HCT116 (cell line): ENCODE results near the gene FRMD4A. TPM values are rescaled to one million over a fixed set of nuclear protein-coding genes. Genes with fewer than 3 reads are reported as not detected.

ENCODE experiments used
- ATAC-seq: fragments of 200-7000 bp; cut with Tn5 transposase; 2 replicates; pipeline ENCODE4 v1.9.1; 2020; ENCODE audit warnings: mild to moderate bottlenecking, moderate library complexity
- BruUV-seq: library from RNA; stranded (reverse); fragments of 400-500 nt; replicated peaks from 2 replicates; lab custom pipeline; 2021; lab: Mats Ljungman, UMichigan
- CTCF ChIA-PET: fragments of 300-600 bp; sonication (Branson Sonifier 250); formaldehyde crosslinking; loops from one replicate; lab custom pipeline; 2021; ENCODE audit warnings: antibody characterized with exemption; lab: Charles Lee
- POLR2A ChIA-PET: fragments of 300-600, 350-600 bp; sonication (Branson Sonifier 250); formaldehyde crosslinking; loops from one replicate; lab custom pipeline; 2021; ENCODE audit warnings: antibody characterized with exemption; lab: Charles Lee
- RAD21 ChIA-PET, 2 experiments: fragments of 300-600 bp; sonication (Branson Sonifier 250); formaldehyde crosslinking; loops; one replicate each; lab custom pipeline; 2023; ENCODE audit warnings: low total read pairs in 2 of 2; ENCODE audit not compliant: uncharacterized antibody in 2 of 2, unreplicated experiment in 2 of 2, low non-redundant PET in 1 of 2; lab: Charles Lee
- DNase-seq: peaks from one replicate; pipeline ENCODE4 v3.0.0-alpha.2; 2010; ENCODE audit warnings: low read depth, low spot score
- H2AFZ ChIP-seq: fragments of 200-600 bp; shearing (Covaris generic), sonication (generic); 2 replicates; pipeline ENCODE4 v1.6.1; 2017; ENCODE audit warnings: low read depth, mixed run types, mixed read lengths, antibody characterized with exemption, low read length; ENCODE audit not compliant: poor library complexity, severe bottlenecking
- H3K27ac ChIP-seq: 2 replicates; pipeline ENCODE4 v1.5.1; 2012; ENCODE audit warnings: low read depth, low read length
- H3K27me3 ChIP-seq: fragments of 200-600 bp; sonication (generic); 2 replicates; pipeline ENCODE4 v1.6.1; 2016; ENCODE audit warnings: mixed run types, low read length, mixed read lengths; ENCODE audit not compliant: insufficient read depth
- H3K36me3 ChIP-seq, 2 experiments: fragments of 200-500 bp in 1 of 2; fragments of 200-600 bp in 1 of 2; sonication (Bioruptor generic) in 1 of 2; sonication (generic) in 1 of 2; 2 replicates each; pipeline versions ENCODE4 v1.5.1 to v1.6.1; 2014 to 2016; ENCODE audit warnings: low read length in 2 of 2, inconsistent platforms in 1 of 2, mixed read lengths in 1 of 2, mixed run types in 1 of 2; ENCODE audit not compliant: insufficient read depth in 2 of 2, control insufficient read depth in 1 of 2
- H3K4me1 ChIP-seq, 2 experiments: fragments of 200-600 bp in 1 of 2; sonication (generic) in 1 of 2; 2 replicates each; pipeline versions ENCODE4 v1.5.1 to v1.6.1; 2012 to 2017; ENCODE audit warnings: low read length in 2 of 2, inconsistent platforms in 1 of 2, mild to moderate bottlenecking in 1 of 2, mixed read lengths in 1 of 2, mixed run types in 1 of 2, moderate library complexity in 1 of 2; ENCODE audit not compliant: insufficient read depth in 2 of 2, control insufficient read depth in 1 of 2
- H3K4me2 ChIP-seq: fragments of 200-600 bp; sonication (generic); 2 replicates; pipeline ENCODE4 v1.6.1; 2017; ENCODE audit warnings: mixed run types, low read length, mixed read lengths
- H3K4me3 ChIP-seq, 2 experiments: fragments of 200-600 bp in 1 of 2; sonication (generic) in 1 of 2; replicated peaks in 1 of 2; 2 replicates each; pipeline ENCODE4 v1.5.1; 2011 to 2016; ENCODE audit warnings: low read length in 2 of 2, control low read depth in 1 of 2, low read depth in 1 of 2, mild to moderate bottlenecking in 1 of 2, mixed read lengths in 1 of 2, mixed run types in 1 of 2
- H3K79me2 ChIP-seq: fragments of 200-600 bp; sonication (generic); 2 replicates; pipeline ENCODE4 v1.6.1; 2017; ENCODE audit warnings: mild to moderate bottlenecking, mixed run types, low read length, moderate library complexity, mixed read lengths; ENCODE audit not compliant: insufficient read depth
- H3K9ac ChIP-seq: fragments of 200-600 bp; sonication (generic); 2 replicates; pipeline ENCODE4 v1.6.1; 2016; ENCODE audit warnings: low read length, mixed read lengths
- H3K9me2 ChIP-seq: fragments of 200-600 bp; sonication (generic), shearing (Covaris generic); 2 replicates; pipeline ENCODE4 v1.6.1; 2017; ENCODE audit warnings: mixed run types, mild to moderate bottlenecking, moderate library complexity; ENCODE audit not compliant: insufficient read depth
- H3K9me3 ChIP-seq, 2 experiments: fragments of 200-500 bp in 1 of 2; fragments of 200-600 bp in 1 of 2; sonication (Bioruptor generic) in 1 of 2; sonication (generic) in 1 of 2; 2 replicates each; pipeline ENCODE4 v1.6.1; 2014 to 2017; ENCODE audit warnings: low read length in 2 of 2, mixed read lengths in 2 of 2, inconsistent platforms in 1 of 2, low read depth in 1 of 2, mild to moderate bottlenecking in 1 of 2, mixed run types in 1 of 2, moderate library complexity in 1 of 2; ENCODE audit not compliant: control insufficient read depth in 1 of 2, insufficient read depth in 1 of 2
- H4K20me1 ChIP-seq: fragments of 200-600 bp; sonication (generic), shearing (Covaris generic); 2 replicates; pipeline ENCODE4 v1.6.1; 2017; ENCODE audit warnings: mixed run types, mild to moderate bottlenecking, moderate library complexity; ENCODE audit not compliant: insufficient read depth
- ATF3 ChIP-seq: IDR thresholded peaks from 2 replicates; pipeline ENCODE4 v1.6.1; 2012
- CBX3 ChIP-seq: IDR thresholded peaks from 2 replicates; pipeline ENCODE4 v1.6.1; 2012; ENCODE audit warnings: low read depth
- CEBPB ChIP-seq: IDR thresholded peaks from 2 replicates; pipeline ENCODE4 v1.6.1; 2012; ENCODE audit warnings: low read depth
- EGR1 ChIP-seq: IDR thresholded peaks from 2 replicates; pipeline ENCODE4 v1.6.1; 2012; ENCODE audit warnings: low read depth
- ELF1 ChIP-seq: IDR thresholded peaks from 2 replicates; pipeline ENCODE4 v1.6.1; 2012; ENCODE audit warnings: low read depth, borderline replicate concordance
- EZH2 ChIP-seq: fragments of 200-600 bp; sonication (generic); IDR thresholded peaks from 2 replicates; pipeline ENCODE4 v1.6.1; 2017; ENCODE audit warnings: antibody characterized with exemption, mixed run types
- FOSL1 ChIP-seq: IDR thresholded peaks from 2 replicates; pipeline ENCODE4 v1.6.1; 2012; ENCODE audit warnings: low read depth
- JUND ChIP-seq: IDR thresholded peaks from 2 replicates; pipeline ENCODE4 v1.6.1; 2012
- POLR2A ChIP-seq: IDR thresholded peaks from 2 replicates; pipeline ENCODE4 v1.7.0; 2011; ENCODE audit warnings: borderline replicate concordance; ENCODE audit not compliant: insufficient read depth, insufficient read length; ENCODE audit errors: extremely low read depth
- POLR2AphosphoS5 ChIP-seq: IDR thresholded peaks from 2 replicates; pipeline ENCODE4 v1.6.1; 2011; ENCODE audit warnings: mild to moderate bottlenecking, low read depth, low read length, moderate library complexity
- RAD21 ChIP-seq: IDR thresholded peaks from 2 replicates; pipeline ENCODE4 v1.6.1; 2012; ENCODE audit warnings: low read depth, mild to moderate bottlenecking
- SIN3A ChIP-seq: IDR thresholded peaks from 2 replicates; pipeline ENCODE4 v1.6.1; 2012; ENCODE audit warnings: low read depth
- SP1 ChIP-seq: IDR thresholded peaks from 2 replicates; pipeline ENCODE4 v1.6.1; 2012; ENCODE audit warnings: low read depth
- YY1 ChIP-seq: IDR thresholded peaks from 2 replicates; pipeline ENCODE4 v1.6.1; 2011; ENCODE audit warnings: low read length, low read depth, moderate library complexity, mild to moderate bottlenecking; ENCODE audit not compliant: insufficient replicate concordance; ENCODE audit errors: extremely low read depth
- ZBTB33 ChIP-seq: IDR thresholded peaks from 2 replicates; pipeline ENCODE4 v1.6.1; 2011; ENCODE audit warnings: mild to moderate bottlenecking, low read length, moderate library complexity; ENCODE audit not compliant: insufficient replicate concordance; ENCODE audit errors: extremely low read depth
- ZFX ChIP-seq: fragments of 450-650 bp; IDR thresholded peaks from 2 replicates; pipeline ENCODE4 v1.6.1; 2017
- ZNF274 ChIP-seq: fragments of 200-500 bp; sonication (Bioruptor generic); IDR thresholded peaks from 2 replicates; pipeline ENCODE4 v1.6.1; 2014; ENCODE audit warnings: mild to moderate bottlenecking, low read depth, low read length, inconsistent platforms
- intact Hi-C: fragments of 100-400 bp; cut with micrococcal nuclease; formaldehyde crosslinking; loops from 2 replicates; pipeline ENCODE4 v1.10.0; 2022
- total RNA-seq: library from RNA; stranded (reverse); gene quantifications from one replicate; pipeline ENCODE4 v1.2.1, GENCODE V29; 2021; ENCODE audit not compliant: unreplicated experiment
- TF ChIP-seq, protein P1 (sequence below), 3 experiments: fragments of 200-600 bp in 1 of 3; sonication (generic) in 1 of 3; IDR thresholded peaks in 2 of 3; conservative IDR thresholded peaks in 1 of 3; 2 replicates each; pipeline ENCODE4 v1.5.1; 2012 to 2017; ENCODE audit warnings: low read depth in 2 of 3, low read length in 2 of 3, antibody characterized with exemption in 1 of 3, borderline replicate concordance in 1 of 3, control low read depth in 1 of 3, mild to moderate bottlenecking in 1 of 3, mixed read lengths in 1 of 3, mixed run types in 1 of 3, moderate library complexity in 1 of 3; ENCODE audit not compliant: insufficient read depth in 1 of 3

FRMD4A gene
- total RNA-seq, 1 experiment from 2014 or later: 0.20 TPM

DNA sequence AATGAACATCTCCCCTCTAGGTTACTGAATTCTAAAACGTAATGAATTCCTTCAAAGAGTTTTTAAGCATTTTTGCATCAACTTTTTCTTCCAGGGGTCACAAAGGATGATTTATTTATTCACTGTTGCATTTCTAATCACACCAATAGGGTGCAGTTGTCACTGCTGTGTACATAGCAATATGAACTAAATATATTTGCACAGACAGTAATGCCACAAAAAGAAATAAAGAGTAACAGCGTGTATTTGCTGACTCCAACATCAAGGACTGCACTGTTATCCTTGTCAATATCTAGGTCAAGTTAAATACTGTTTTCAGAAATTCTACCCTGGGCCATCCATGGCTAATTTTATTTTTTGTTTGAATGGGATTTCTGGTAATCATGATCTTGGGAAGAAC is 138.0 kb downstream of the FRMD4A start:
- POLR2A ChIA-PET: no interaction called here
- Histone ChIP-seq H3K4me2 (no peak overlapping the region), H3K27me3 (peaks cover 66% of the 10 kb centered on the region), H3K9me2 (no peaks in the 10 kb centered on the region), H3K27ac (no peak overlapping the region), H3K4me3 (no peak overlapping the region)
- no TSS peak for BruUV-seq
- no peak for ATAC-seq
- TF ChIP-seq ZBTB33 (no peak), JUND (no peak), EZH2 (no peak), EGR1 (no peak), RAD21 (no peak), CEBPB (no peak), SIN3A (no peak), ATF3 (no peak), ZNF274 (no peak), CBX3 (no peak), ELF1 (no peak), POLR2AphosphoS5 (no peak), ZFX (no peak), POLR2A (no peak), FOSL1 (no peak), YY1 (no peak), SP1 (no peak)
- TF ChIP-seq, protein P1, sequence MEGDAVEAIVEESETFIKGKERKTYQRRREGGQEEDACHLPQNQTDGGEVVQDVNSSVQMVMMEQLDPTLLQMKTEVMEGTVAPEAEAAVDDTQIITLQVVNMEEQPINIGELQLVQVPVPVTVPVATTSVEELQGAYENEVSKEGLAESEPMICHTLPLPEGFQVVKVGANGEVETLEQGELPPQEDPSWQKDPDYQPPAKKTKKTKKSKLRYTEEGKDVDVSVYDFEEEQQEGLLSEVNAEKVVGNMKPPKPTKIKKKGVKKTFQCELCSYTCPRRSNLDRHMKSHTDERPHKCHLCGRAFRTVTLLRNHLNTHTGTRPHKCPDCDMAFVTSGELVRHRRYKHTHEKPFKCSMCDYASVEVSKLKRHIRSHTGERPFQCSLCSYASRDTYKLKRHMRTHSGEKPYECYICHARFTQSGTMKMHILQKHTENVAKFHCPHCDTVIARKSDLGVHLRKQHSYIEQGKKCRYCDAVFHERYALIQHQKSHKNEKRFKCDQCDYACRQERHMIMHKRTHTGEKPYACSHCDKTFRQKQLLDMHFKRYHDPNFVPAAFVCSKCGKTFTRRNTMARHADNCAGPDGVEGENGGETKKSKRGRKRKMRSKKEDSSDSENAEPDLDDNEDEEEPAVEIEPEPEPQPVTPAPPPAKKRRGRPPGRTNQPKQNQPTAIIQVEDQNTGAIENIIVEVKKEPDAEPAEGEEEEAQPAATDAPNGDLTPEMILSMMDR (IDR thresholded peaks at IDR 0.05 in 2 of 3, conservative IDR thresholded peaks at IDR 0.05 in 1 of 3; ENCODE audit: borderline replicate concordance in 1 of 3, insufficient read depth in 1 of 3, low read depth in 2 of 3, low read length in 2 of 3): no peak
- TF ChIP-seq, all 23 proteins: peak for 0
- Histone ChIP-seq H3K79me2 (no peaks in the 10 kb centered on the region), H3K9ac (no peak overlapping the region), H4K20me1 (no peaks in the 10 kb centered on the region), H3K4me1 (no peaks in the 10 kb centered on the region), H3K9me3 (no peaks in the 10 kb centered on the region), H2AFZ (no peak overlapping the region), H3K36me3 (no peaks in the 10 kb centered on the region)
- no peak for DNase-seq
- intact Hi-C loops: no loop called here
- ChIA-PET RAD21 (no interaction called here), CTCF (interaction anchor here (1.2 kb wide), 2 partner anchors 8 to 285 kb away, joined by 3 to 7 read pairs; no protein-coding TSS in a partner anchor)
